Stomach (tissue), 9 donors: Measurements from ENCODE around the gene GPC5. TPM values are rescaled to one million over a fixed set of nuclear protein-coding genes. Genes with fewer than 3 reads are reported as not detected.

Experiments
- DNase-seq, 2 donors: peaks; one replicate each; pipeline versions ENCODE4 v3.0.0 to v3.0.0-alpha.2; 2013 to 2019
- H3K27ac ChIP-seq, 5 donors: fragments of 200-600 bp in 4 of 5; sonication (generic) in 4 of 5; one replicate each; pipeline ENCODE4 v1.5.1; 2013 to 2019; ENCODE audit warnings: mild to moderate bottlenecking in 1 of 5, moderate library complexity in 1 of 5
- H3K27me3 ChIP-seq, 3 donors: fragments of 200-600 bp; sonication (generic); one replicate each; pipeline ENCODE4 v1.5.1; 2017 to 2019; ENCODE audit warnings: mixed run types in 1 of 3
- H3K36me3 ChIP-seq, 4 donors: fragments of 200-600 bp; sonication (generic); 1 replicate in 3 of 4; 2 replicates in 1 of 4; pipeline ENCODE4 v1.5.1; 2016 to 2019
- H3K4me1 ChIP-seq, 4 donors: fragments of 200-600 bp; sonication (generic); one replicate each; pipeline ENCODE4 v1.5.1; 2016 to 2019
- H3K4me3 ChIP-seq, 4 donors: fragments of 200-600 bp; sonication (generic) in 3 of 4; one replicate each; pipeline ENCODE4 v1.5.1; 2016 to 2019; ENCODE audit warnings: mild to moderate bottlenecking in 1 of 4
- H3K9me3 ChIP-seq, 4 donors: fragments of 200-600 bp; sonication (generic); one replicate each; pipeline ENCODE4 v1.5.1; 2016 to 2019
- CTCF ChIP-seq, 7 experiments: fragments of 450-650 bp in 4 of 7; fragments of 200-600 bp in 3 of 7; sonication (generic) in 3 of 7; IDR thresholded peaks; one replicate each; pipeline ENCODE4 v1.5.1; 2016 to 2019; ENCODE audit warnings: antibody characterized with exemption in 7 of 7, control low read depth in 2 of 7, mild to moderate bottlenecking in 1 of 7
- EP300 ChIP-seq: sonication (generic); formaldehyde crosslinking; IDR thresholded peaks from one replicate; pipeline ENCODE4 v1.6.1; 2017; ENCODE audit warnings: antibody characterized with exemption
- POLR2A ChIP-seq, 4 donors: fragments of 450-650 bp; IDR thresholded peaks; one replicate each; pipeline ENCODE4 v1.6.1; 2016; ENCODE audit warnings: antibody characterized with exemption in 4 of 4, control low read depth in 2 of 4, mild to moderate bottlenecking in 1 of 4, moderate library complexity in 1 of 4
- POLR2AphosphoS5 ChIP-seq, 3 donors: sonication (generic); formaldehyde crosslinking; IDR thresholded peaks; one replicate each; pipeline ENCODE4 v1.6.1; 2016; ENCODE audit warnings: antibody characterized with exemption in 3 of 3
- WGBS, 5 donors: extraction: QIAGEN DNeasy Blood & Tissue Kit in 3 of 5; methylation state at CpG; one replicate each; pipeline versions ENCODE4 v1.1.5 to v1.1.7; 2013 to 2018; 5-methylcytosine and 5-hydroxymethylcytosine counted together
- intact Hi-C: fragments of 100-400 bp; cut with DNase I; formaldehyde crosslinking; loops from one replicate; pipeline ENCODE4 v1.15.1; 2023; ENCODE audit warnings: low total_unique reads
- polyA plus RNA-seq, 3 donors: library from polyadenylated mRNA; stranded (reverse); fragments of 200-250 nt; gene quantifications; one replicate each; pipeline ENCODE4 v1.2.3, GENCODE V29; 2013
- total RNA-seq, 5 donors: library from RNA; depleted of rRNA; stranded (reverse); fragments of >200 nt; gene quantifications; one replicate each; pipeline versions ENCODE4 v1.1.0 to v1.2.3, GENCODE V29; 2014 to 2016
- donor health status: healthy with polysubstance abuse.
- donor health status: Bipolar disorder and iron deficiency.
- donor health status: healthy.

Gene GPC5
- total and polyA plus RNA-seq, 8 donors, result 0.87 to 2.8 TPM; not detected in 6

GRCh38 chr13:92602560-92602959 lies 1204.1 kb downstream of the GPC5 start:
- no peak for TF ChIP-seq POLR2A (IDR thresholded peaks at IDR 0.05)
- no peak for TF ChIP-seq EP300
- no peak for TF ChIP-seq POLR2AphosphoS5 (IDR thresholded peaks at IDR 0.05)
- no peak for TF ChIP-seq CTCF (IDR thresholded peaks at IDR 0.05)
- no peak for DNase-seq
- Histone ChIP-seq H3K4me3 (no peak overlapping the region), H3K27me3 (no peaks in the 10 kb centered on the region), H3K9me3 (no peaks in the 10 kb centered on the region), H3K36me3 (no peaks in the 10 kb centered on the region), H3K4me1 (no peaks in the 10 kb centered on the region), H3K27ac (no peak overlapping the region)
- WGBS, 5 donors, result 68 to 91% (median 83%) methylated on average over 1 of the region's 1 CpG
- intact Hi-C loops, result no loop called here

GRCh38 chr13:92609376-92609775 lies 1211.0 kb downstream of the GPC5 start:
- Histone ChIP-seq H3K27me3 (no peaks in the 10 kb centered on the region), H3K36me3 (no peaks in the 10 kb centered on the region), H3K4me1 (no peaks in the 10 kb centered on the region), H3K27ac (no peak overlapping the region), H3K9me3 (no peaks in the 10 kb centered on the region), H3K4me3 (no peak overlapping the region)
- peak in 1 of 2 donors; percentile 23 for DNase-seq
- intact Hi-C loops, result no loop called here
- 46 to 60% (median 50%) methylated on average over 2 of the region's 2 CpGs for WGBS, 5 donors
- TF ChIP-seq POLR2A (IDR thresholded peaks at IDR 0.05) (no peak), POLR2AphosphoS5 (IDR thresholded peaks at IDR 0.05) (no peak), EP300 (no peak), CTCF (IDR thresholded peaks at IDR 0.05) (no peak)

GRCh38 chr13:92612892-92613291 lies 1214.5 kb downstream of the GPC5 start:
- intact Hi-C loops, result no loop called here
- DNase-seq, result no peak
- Histone ChIP-seq H3K27ac (no peak overlapping the region), H3K27me3 (no peaks in the 10 kb centered on the region), H3K4me1 (no peaks in the 10 kb centered on the region), H3K4me3 (no peak overlapping the region), H3K9me3 (no peaks in the 10 kb centered on the region), H3K36me3 (no peaks in the 10 kb centered on the region)
- TF ChIP-seq POLR2A (IDR thresholded peaks at IDR 0.05) (no peak), CTCF (IDR thresholded peaks at IDR 0.05) (no peak), POLR2AphosphoS5 (IDR thresholded peaks at IDR 0.05) (no peak)
- 86 to 96% (median 90%) methylated on average over 3 of the region's 3 CpGs for WGBS, 5 donors

- H3K4me3 ChIP-seq, result no peak overlapping the region
- no peaks in the 10 kb centered on the region for H3K9me3 ChIP-seq
- intact Hi-C loops, result no loop called here
- H3K36me3 ChIP-seq, result no peaks in the 10 kb centered on the region
- no peak for TF ChIP-seq POLR2A (IDR thresholded peaks at IDR 0.05)
- no peak for TF ChIP-seq POLR2AphosphoS5 (IDR thresholded peaks at IDR 0.05)
- no peak for TF ChIP-seq EP300
- no peak for TF ChIP-seq CTCF (IDR thresholded peaks at IDR 0.05)
- DNase-seq, result no peak
- H3K4me1 ChIP-seq, result no peaks in the 10 kb centered on the region
- no peak overlapping the region for H3K27ac ChIP-seq
- no peaks in the 10 kb centered on the region for H3K27me3 ChIP-seq
Observed at GRCh38 chr13:92613921-92614320, 1215.5 kb downstream of the GPC5 start.

- Histone ChIP-seq H3K9me3 (no peaks in the 10 kb centered on the region), H3K27ac (no peak overlapping the region), H3K4me3 (no peak overlapping the region), H3K4me1 (no peaks in the 10 kb centered on the region), H3K27me3 (no peaks in the 10 kb centered on the region), H3K36me3 (no peaks in the 10 kb centered on the region)
- no peak for DNase-seq
- 87 to 91% (median 88%) methylated on average over 5 of the region's 5 CpGs for WGBS, 5 donors
- intact Hi-C loops, result no loop called here
- no peak for TF ChIP-seq EP300
- TF ChIP-seq CTCF (IDR thresholded peaks at IDR 0.05), result no peak
- TF ChIP-seq POLR2AphosphoS5 (IDR thresholded peaks at IDR 0.05), result no peak
- no peak for TF ChIP-seq POLR2A (IDR thresholded peaks at IDR 0.05)
Observed at GRCh38 chr13:92621985-92622384, 1223.6 kb downstream of the GPC5 start.
